Ammon's horn (tissue), 1 donor: ENCODE data around the gene CALM3.
"Not testable (repeated sequence)": the region's sequence is repeated elsewhere in the genome, so short reads cannot be mapped to it uniquely, and the experiment has no call there.

Source experiments
- DNase-seq: peaks from one replicate; pipeline ENCODE4 v3.0.0-alpha.2; 2016; ENCODE audit warnings: low spot score

The CALM3 gene

GRCh38 chr19:46615966-46616365, 14.8 kb downstream of the CALM3 start:
- no peak for DNase-seq

DNA sequence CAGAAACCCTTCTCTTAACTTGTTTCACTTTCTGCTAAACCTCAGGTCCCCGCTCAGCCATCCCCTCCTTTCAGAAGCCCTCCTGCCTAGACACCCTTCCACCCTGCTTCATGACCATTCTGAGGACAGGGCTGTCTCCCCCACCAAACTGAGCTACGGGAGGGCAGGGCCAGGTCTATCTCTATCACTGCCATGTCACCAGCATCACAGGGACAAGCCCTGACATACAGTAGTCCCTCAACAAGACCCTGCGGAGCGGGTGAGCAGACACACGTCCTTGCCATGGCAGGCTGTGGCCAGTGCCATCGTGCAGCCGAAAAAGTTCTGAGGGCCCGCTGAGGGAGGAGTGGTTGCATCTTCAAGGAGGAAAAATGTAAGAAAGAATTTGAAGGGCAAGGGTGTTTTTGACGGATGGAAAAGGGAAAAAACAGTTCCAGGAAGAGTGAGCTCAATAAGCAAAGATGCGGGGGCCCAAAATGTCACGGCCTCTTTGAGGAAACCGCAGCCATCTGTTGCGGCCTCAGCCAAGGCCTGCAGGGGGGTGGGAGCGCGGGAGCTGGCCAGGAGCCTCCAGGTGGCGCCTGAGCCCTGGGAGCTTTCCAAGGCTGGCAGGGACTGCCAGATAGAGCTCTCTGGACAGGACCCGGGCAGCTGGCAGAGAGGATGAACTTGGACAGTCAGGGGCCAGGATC, 15.6 kb downstream of the CALM3 start:
- DNase-seq: no peak

GRCh38 chr19:46617601-46618000, 16.5 kb downstream of the CALM3 start:
- DNase-seq: no peak

DNA sequence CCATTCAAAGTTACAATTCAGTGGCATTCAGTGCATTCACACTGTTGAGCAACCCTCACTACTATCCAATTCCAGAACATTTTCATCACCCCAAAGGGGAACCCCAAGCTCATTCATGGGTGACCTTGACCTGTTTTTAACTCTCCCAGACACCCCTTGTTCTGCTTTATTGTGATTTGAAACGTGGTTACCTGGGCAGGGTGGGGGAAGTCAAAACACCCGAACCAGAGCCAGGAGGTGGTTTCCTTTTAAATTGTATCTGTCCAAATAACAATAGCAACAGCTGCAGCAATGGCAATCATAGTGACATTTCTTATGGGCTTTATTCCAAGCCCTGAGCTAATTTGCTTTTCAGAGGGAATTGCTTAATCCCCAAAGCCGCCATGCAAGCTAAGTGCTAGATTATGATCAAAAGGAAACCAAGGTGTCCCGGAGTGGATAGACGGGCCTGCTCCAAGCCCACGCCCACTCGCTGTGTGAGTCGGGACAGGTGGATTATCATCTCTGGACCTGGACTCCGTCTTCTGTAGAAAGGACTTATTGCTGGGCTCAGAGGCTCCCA, 17.6 kb downstream of the CALM3 start:
- DNase-seq: no peak

DNA sequence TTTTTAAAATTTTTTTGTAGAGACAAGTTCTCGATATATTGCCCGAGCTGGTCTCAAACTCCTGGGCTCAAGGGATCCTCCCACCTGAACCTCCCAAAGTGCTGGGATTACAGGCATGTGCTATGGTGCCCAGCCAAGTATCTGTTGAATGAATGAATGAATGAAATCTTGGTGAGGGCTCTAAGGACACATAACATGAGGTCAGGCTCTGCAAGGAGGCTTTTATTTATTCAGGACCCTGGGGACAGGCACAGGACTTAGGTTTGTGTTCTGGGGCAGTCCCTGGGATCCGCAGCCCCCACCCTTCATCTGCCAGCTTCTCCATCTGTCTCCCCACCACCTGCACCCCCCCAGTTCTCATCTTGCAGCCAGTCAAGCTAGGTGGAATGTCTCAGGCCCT, 19.1 kb downstream of the CALM3 start:
- DNase-seq: no peak

GRCh38 chr19:46620716-46621115, 19.6 kb downstream of the CALM3 start:
- DNase-seq: no peak

GRCh38 chr19:46621191-46622117, 20.3 kb downstream of the CALM3 start:
- DNase-seq: no peak

DNA sequence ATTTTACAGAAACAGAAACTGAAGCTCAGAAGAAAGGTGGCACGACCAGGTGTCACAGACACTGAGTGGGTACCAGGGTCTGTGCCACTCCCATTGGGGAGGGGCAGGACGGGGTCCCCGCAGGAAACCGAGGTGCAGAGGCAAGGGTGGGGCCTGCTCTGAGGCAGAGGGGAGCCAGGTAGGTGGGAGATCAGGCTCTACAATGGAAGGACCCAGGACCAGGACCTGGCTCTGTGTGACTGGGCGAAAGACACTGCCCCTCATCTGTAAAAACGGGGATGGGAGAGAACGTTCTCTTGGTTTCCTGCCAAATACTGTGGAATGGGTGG, 21.0 kb downstream of the CALM3 start:
- DNase-seq: no peak

GRCh38 chr19:46623915-46624502, 22.9 kb downstream of the CALM3 start:
- DNase-seq: no peak

DNA sequence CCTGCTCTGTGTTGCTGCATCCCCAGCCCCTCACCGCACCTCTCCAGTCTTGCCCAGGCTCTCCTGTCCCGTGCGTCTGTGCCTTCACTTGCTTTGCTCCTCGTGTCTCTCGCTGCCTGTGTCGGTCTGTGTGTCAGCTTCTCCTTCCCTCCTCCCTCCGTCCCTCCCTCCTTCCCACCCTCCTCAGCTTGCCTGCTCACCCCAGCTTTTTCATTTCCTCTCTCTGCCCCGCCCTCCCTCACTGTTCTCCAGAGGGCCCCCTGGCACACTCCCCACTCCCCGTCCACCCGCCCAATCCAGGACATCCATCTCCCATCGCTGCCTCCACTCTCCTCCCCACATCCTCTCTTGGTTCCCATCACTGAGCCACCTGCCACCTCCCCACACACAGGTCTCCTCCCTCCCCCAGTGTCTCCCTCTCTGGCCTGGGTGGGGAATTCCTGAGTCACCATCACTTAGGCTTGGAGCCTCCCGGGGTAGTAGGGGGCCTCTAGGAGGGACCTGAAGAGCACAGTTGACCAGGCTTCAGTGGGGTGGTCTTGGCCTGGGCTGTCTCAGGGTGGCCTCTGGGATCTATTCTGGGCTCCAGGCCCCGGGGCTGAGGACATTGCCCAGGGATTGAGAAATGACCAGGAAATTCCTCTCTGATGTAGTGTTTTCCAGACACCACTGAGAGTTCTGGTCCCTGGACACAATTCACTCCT, 24.0 kb downstream of the CALM3 start, which contains the start of gene PTGIR:
PTGIR (minus strand) TSS at position 132 of the 704 bp plus-strand sequence. CDS start 864 bp downstream, outside the sequence.
- DNase-seq: no peak

GRCh38 chr19:46625731-46626130, 24.6 kb downstream of the CALM3 start:
- no peak for DNase-seq

- no peak for DNase-seq
These were observed 25.3 kb downstream of the CALM3 start for GRCh38 chr19:46626446-46626845.

DNA sequence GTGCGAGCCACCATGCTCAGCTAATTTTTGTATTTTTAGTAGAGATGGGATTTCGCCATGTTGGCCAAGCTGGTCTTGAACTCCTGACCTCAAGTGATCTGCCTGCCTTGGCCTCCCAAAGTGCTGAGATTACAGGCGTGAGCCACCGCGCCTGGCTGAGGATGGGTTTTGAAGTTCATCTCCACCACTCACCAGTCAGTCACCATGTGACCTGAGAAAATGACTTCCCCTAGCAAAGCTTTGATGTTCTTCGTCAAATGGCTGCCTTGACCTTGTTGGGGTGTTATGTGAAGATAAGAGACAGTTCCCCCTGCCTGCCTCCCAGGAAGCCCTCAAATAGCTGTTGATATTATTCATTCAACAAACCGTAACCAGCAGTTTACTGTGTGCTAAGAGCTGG, 27.8 kb downstream of the CALM3 start:
- DNase-seq: not testable (repeated sequence)

- no peak for DNase-seq
These were observed 28.5 kb downstream of the CALM3 start for GRCh38 chr19:46629546-46630025.

GRCh38 chr19:46630586-46631205, 29.6 kb downstream of the CALM3 start:
- DNase-seq: no peak

DNA sequence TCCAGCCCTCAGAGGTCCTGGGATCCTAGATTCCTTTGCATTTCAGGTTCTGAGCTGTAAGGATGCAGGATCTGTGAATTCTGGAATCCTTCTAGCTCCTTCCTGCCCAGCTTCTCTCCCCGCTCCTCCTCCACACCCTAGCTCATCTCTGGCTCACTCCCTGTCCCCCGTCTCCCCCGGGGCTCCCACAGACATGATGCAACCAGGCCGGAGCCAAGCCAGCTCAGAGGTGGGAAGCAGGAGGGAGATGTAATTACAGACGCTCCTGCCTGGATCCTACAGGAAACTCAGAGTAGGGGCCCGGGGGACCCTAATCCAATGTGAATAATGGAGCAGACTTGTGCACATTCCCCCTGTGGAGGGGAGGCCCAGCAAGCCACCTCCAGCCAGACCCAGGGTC, 30.4 kb downstream of the CALM3 start:
- DNase-seq: no peak

GRCh38 chr19:46633130-46633529, 32.0 kb downstream of the CALM3 start:
- no peak for DNase-seq

GRCh38 chr19:46634045-46634655, 33.0 kb downstream of the CALM3 start:
- DNase-seq: peak; percentile 88

DNA sequence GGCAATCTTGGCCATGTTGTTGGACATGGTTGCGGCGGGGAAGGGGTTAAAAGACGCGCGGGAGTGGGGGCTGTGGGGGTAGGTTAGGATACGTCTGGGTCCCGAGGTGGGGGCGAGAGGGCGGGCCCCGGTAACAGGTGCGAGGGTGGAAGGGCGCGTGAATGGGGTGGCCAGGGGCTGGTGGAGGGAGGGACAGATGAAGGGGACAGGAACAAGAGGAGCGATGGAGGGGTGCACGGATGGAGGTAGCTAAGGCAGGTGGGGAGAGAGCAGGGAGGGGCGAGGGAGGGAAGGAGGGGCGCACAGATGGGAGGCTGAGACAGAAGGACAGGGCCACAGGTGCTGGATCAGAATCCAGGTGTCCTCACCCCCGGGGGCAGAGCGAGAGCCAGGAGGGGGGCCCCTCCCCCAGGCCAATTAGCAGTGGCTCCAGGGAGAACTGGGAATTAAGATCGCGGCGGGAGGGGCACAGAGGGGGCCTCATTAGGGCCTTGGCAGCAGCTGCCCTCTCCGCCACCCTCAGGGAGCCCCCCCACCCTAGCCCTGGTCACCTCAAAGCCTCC, 33.6 kb downstream of the CALM3 start:
- DNase-seq: no peak

- DNase-seq: no peak
These were observed 35.0 kb downstream of the CALM3 start, which contains the start of gene GNG8 for GRCh38 chr19:46635920-46636761. GNG8 (minus strand) TSS chr19:46636202; CDS start chr19:46634682, 1,520 bp downstream.
